Heart right ventricle (tissue), 16 donors: ENCODE results near the gene TMEM139. TPM values are rescaled to one million over a fixed set of nuclear protein-coding genes. Genes with fewer than 3 reads are reported as not detected.

ENCODE experiments used
- ATAC-seq, 8 donors: fragments of 200-7000 bp; cut with Tn5 transposase; one replicate each; pipeline ENCODE4 v1.9.1; 2020; ENCODE audit warnings: mild to moderate bottlenecking in 8 of 8, moderate library complexity in 8 of 8, moderate number of reproducible peaks in 1 of 8
- DNase-seq, 2 donors: peaks; one replicate each; pipeline ENCODE4 v3.0.0-alpha.2; 2020
- H3K27ac ChIP-seq, 10 donors: fragments of 200-600 bp; sonication (generic) in 2 of 10; one replicate each; pipeline versions ENCODE4 v1.5.0 to v1.8.0; 2020 to 2022; ENCODE audit warnings: mild to moderate bottlenecking in 3 of 10
- H3K27me3 ChIP-seq, 7 donors: fragments of 200-600 bp; one replicate each; pipeline ENCODE4 v1.8.0; 2021 to 2022; ENCODE audit warnings: mild to moderate bottlenecking in 2 of 7
- H3K36me3 ChIP-seq, 9 donors: fragments of 200-600 bp; sonication (generic) in 1 of 9; one replicate each; pipeline versions ENCODE4 v1.5.0 to v1.8.0; 2020 to 2022; ENCODE audit warnings: mild to moderate bottlenecking in 2 of 9
- H3K4me1 ChIP-seq, 9 donors: fragments of 200-600 bp; sonication (generic) in 1 of 9; one replicate each; pipeline versions ENCODE4 v1.5.0 to v1.8.0; 2020 to 2022; ENCODE audit warnings: mild to moderate bottlenecking in 4 of 9
- H3K4me3 ChIP-seq, 10 donors: fragments of 200-600 bp; sonication (generic) in 2 of 10; one replicate each; pipeline versions ENCODE4 v1.5.0 to v1.8.0; 2020 to 2022; ENCODE audit warnings: mild to moderate bottlenecking in 7 of 10, moderate library complexity in 2 of 10
- H3K9me3 ChIP-seq, 11 donors: fragments of 200-600 bp in 10 of 11; sonication (generic) in 2 of 11; one replicate each; pipeline versions ENCODE4 v1.5.0 to v1.8.0; 2013 to 2022; ENCODE audit warnings: mild to moderate bottlenecking in 2 of 11, control low read depth in 1 of 11, moderate library complexity in 1 of 11
- WGBS, 2 donors: extraction: QIAGEN DNeasy Blood & Tissue Kit; methylation state at CpG; one replicate each; pipeline ENCODE4 v1.1.7; 2013; ENCODE audit warnings: inconsistent platforms in 1 of 2; 5-methylcytosine and 5-hydroxymethylcytosine counted together
- intact Hi-C, 10 donors: fragments of 100-400 bp; cut with DNase I; formaldehyde crosslinking; loops; one replicate each; pipeline versions ENCODE4 v1.11.1 to v1.14.2; 2022
- polyA plus RNA-seq, 2 donors: library from polyadenylated mRNA; stranded (reverse); fragments of 200-250 nt; gene quantifications; one replicate each; pipeline ENCODE4 v1.2.3, GENCODE V29; 2013
- total RNA-seq, 10 donors: library from RNA; stranded (reverse); fragmentation: NEBNext Ultra II Directional in 3 of 10; extraction: Animal tissue kit (Norgen Biotek cat#: 25700) in 3 of 10; gene quantifications; one replicate each; pipeline versions ENCODE4 v1.2.1 to v1.2.4, GENCODE V29; 2021 to 2023
- TF ChIP-seq, protein P1 (sequence below), 9 donors: fragments of 200-600 bp; sonication (generic) in 2 of 9; IDR thresholded peaks; one replicate each; pipeline versions ENCODE4 v1.5.0 to v1.8.0; 2021 to 2022; ENCODE audit warnings: antibody characterized with exemption in 9 of 9, mild to moderate bottlenecking in 5 of 9, moderate library complexity in 1 of 9
- donor health status: Arrhythmogenic right ventricular cardiomyopathy.
- donor health status: ischemic (EF 13 %, LVEDD 7.1; RV severe dilation, severe dysfunction).
- donor health status: healthy with polysubstance abuse.
- donor health status: DM: no; HTN: yes; CAD: no.
- donor health status: DM: no; HTN: no; CAD: no.
- donor health status: ischemic (EF 25% LVEDD 6.9; RV normal size, moderate dysfunction).
- donor health status: ischemic (EF 25% LVEDD 5.7; RV mildly dilated, moderate dysfunction).
- donor health status: healthy.
- donor health status: DM: yes; HTN: yes; CAD: no.
- donor health status: Ischemic cardiomyopathy.
- donor health status: ischemic (EF 35%, LVEDD 5.7; RV mildly dilated, moderate dysfunction).
- donor health status: nonischemic (EF 11% LVEDD 7.7; RV severe dilation, severe dysfunction).
- donor health status: DM: yes; HTN: yes; CAD: no.
- donor health status: PGD.
- donor health status: ischemic (EF 29% LVEDD 5.4; RV normal size, mild dysfunction).
- donor health status: nonischemic (EF 23%, LVEDD 6.1; RV moderate dilation, normal function).

The TMEM139 gene
- total and polyA plus RNA-seq, 12 donors: 2.6 to 18.0 (median 11.1) TPM

DNA sequence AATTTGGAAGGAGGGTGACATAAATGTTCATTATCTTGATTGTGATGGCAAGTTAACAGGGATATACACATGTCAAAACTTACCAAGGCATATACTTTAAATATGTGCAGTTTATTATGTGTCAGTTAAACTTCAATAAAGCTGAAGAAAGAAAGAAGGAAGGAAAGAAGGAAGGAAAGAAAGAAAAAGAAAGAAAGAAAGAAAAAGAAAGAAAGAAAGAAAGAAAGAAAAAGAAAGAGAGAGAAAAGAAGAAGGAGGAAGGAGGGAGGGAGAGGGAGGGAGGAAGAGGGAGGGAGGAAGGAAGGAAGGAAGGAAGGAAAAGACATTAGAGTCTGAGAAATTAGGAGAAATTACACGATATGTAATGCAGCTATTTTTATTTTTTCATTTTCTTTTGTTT lies 37.4 kb upstream of the TMEM139 start:
- DNase-seq (no peak), ATAC-seq (no peak)
- WGBS, 2 donors: 18 to 73% methylated on average over 1 of the region's 1 CpG
- H3K4me1 ChIP-seq: peaks cover 0 to 72% (median 0%) of the 10 kb centered on the region in 9 donors
- H3K4me3 ChIP-seq: no peak overlapping the region
- intact Hi-C loops: no loop called here
- H3K36me3 ChIP-seq: no peaks in the 10 kb centered on the region
- H3K27ac ChIP-seq: no peak overlapping the region
- no peaks in the 10 kb centered on the region for H3K27me3 ChIP-seq
- peaks cover 0 to 10% (median 0%) of the 10 kb centered on the region in 11 donors for H3K9me3 ChIP-seq
- TF ChIP-seq, protein P1, sequence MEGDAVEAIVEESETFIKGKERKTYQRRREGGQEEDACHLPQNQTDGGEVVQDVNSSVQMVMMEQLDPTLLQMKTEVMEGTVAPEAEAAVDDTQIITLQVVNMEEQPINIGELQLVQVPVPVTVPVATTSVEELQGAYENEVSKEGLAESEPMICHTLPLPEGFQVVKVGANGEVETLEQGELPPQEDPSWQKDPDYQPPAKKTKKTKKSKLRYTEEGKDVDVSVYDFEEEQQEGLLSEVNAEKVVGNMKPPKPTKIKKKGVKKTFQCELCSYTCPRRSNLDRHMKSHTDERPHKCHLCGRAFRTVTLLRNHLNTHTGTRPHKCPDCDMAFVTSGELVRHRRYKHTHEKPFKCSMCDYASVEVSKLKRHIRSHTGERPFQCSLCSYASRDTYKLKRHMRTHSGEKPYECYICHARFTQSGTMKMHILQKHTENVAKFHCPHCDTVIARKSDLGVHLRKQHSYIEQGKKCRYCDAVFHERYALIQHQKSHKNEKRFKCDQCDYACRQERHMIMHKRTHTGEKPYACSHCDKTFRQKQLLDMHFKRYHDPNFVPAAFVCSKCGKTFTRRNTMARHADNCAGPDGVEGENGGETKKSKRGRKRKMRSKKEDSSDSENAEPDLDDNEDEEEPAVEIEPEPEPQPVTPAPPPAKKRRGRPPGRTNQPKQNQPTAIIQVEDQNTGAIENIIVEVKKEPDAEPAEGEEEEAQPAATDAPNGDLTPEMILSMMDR (IDR thresholded peaks at IDR 0.05): no peak

DNA sequence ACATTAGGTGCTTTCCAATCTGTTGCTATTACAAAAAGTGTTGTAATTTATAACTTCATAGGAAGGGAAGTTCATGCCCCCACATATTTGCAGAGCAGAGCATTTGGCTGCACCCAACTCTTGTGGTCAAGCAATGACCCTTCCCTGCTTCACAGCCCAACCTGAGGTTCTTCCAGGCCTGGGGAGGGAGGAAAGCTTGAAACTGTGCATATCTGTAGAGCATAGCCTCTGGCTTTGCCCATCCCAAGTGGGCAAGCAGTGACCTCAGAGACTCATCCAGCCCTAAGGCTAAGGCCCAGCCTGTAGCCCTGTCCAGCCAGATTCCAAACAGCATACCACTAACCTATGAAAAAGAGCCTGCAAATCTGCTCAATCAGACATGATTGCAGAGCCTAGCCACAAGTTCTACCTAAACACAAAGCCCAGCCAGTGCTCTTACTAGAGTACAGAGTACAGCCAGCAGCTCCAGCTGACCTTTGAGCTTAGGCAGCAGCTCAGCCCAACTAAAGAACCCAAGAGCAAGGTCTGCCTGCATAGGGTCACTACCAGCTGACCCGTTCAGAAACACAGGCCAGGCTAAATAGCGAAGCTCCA lies 35.9 kb upstream of the TMEM139 start:
- intact Hi-C loops: no loop called here
- TF ChIP-seq, protein P1 (IDR thresholded peaks at IDR 0.05): no peak
- ATAC-seq: no peak

DNA sequence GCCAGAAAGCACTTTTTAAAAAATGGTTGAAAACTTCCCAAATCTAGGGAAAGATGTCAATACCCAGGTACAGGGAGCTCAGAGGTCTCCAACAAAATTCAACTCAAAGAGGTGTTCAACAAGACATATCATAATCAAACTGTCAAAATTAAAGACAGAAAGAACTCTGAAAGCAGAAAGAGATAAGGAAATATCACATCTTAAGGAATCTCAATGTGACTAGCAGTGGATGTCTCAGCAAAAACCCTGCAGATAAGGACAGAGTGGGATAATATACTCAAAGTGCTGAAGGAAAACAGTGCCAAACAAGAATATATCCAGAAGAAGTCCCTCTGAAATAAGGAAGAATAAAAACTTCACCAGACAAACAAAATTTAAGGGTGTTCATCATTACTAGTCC lies 34.6 kb upstream of the TMEM139 start:
- no peak overlapping the region for H3K4me3 ChIP-seq
- H3K27ac ChIP-seq: peak overlapping the region in 1 of 10 donors; percentile 27
- H3K4me1 ChIP-seq: peaks cover 0 to 62% (median 0%) of the 10 kb centered on the region in 9 donors
- H3K9me3 ChIP-seq: peaks cover 0 to 10% (median 0%) of the 10 kb centered on the region in 11 donors
- no peaks in the 10 kb centered on the region for H3K36me3 ChIP-seq
- intact Hi-C loops: no loop called here
- ATAC-seq (no peak), DNase-seq (no peak)
- TF ChIP-seq, protein P1 (IDR thresholded peaks at IDR 0.05): no peak
- H3K27me3 ChIP-seq: no peaks in the 10 kb centered on the region

More for the DNA sequence above, 35.9 kb upstream of the TMEM139 start:
- Histone ChIP-seq H3K9me3 (peaks cover 0 to 10% (median 0%) of the 10 kb centered on the region in 11 donors), H3K36me3 (no peaks in the 10 kb centered on the region), H3K4me1 (peaks cover 0 to 72% (median 0%) of the 10 kb centered on the region in 9 donors), H3K27me3 (no peaks in the 10 kb centered on the region), H3K4me3 (no peak overlapping the region), H3K27ac (no peak overlapping the region)
- no peak for DNase-seq
- 89 to 93% methylated on average over 2 of the region's 2 CpGs for WGBS, 2 donors

DNA sequence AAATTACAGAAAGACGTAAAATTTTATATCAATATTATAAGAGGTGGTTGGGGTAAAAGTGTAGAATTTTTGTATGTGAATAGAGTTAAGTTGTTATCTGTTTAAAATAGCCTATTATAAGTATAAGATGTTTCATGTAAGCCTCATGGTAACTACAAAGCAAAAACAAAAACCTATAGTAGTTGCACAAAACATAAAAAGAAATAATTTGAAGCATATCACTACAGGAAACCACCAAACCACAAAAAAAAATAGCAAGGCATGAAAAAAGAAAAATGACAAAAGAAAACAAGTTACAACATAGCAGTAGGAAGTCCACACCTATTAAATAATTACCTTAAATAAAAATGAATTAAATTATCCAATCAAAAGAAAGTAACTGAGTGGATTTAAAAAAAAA lies 33.9 kb upstream of the TMEM139 start:
- TF ChIP-seq, protein P1 (IDR thresholded peaks at IDR 0.05): no peak
- 96% methylated on average over 1 of the region's 1 CpG for WGBS, 2 donors
- ATAC-seq (no peak), DNase-seq (no peak)
- intact Hi-C loops: no loop called here
- no peaks in the 10 kb centered on the region for H3K27me3 ChIP-seq
- no peak overlapping the region for H3K4me3 ChIP-seq
- peaks cover 0 to 56% (median 0%) of the 10 kb centered on the region in 9 donors for H3K4me1 ChIP-seq
- H3K9me3 ChIP-seq: peaks cover 0 to 10% (median 0%) of the 10 kb centered on the region in 11 donors
- no peaks in the 10 kb centered on the region for H3K36me3 ChIP-seq
- H3K27ac ChIP-seq: peak overlapping the region in 1 of 10 donors; percentile 27
